ENCODE measurements around the gene HOXD3.

Gene HOXD3

GRCh38 chr2:176111846-176112374 is 45.2 kb upstream of the HOXD3 start:
- FAIRE-seq: no peak
- no peak for TF ChIP-seq CTCF (IDR thresholded peaks at IDR 0.05; ENCODE audit: insufficient read depth, missing control alignments)
- no peak for DNase-seq (ENCODE audit: insufficient read length, low spot score)

- FAIRE-seq: no peak
- TF ChIP-seq CTCF (IDR thresholded peaks at IDR 0.05; ENCODE audit: insufficient read depth, missing control alignments): no peak
- DNase-seq (ENCODE audit: insufficient read length, low spot score): no peak
These were observed 44.5 kb upstream of the HOXD3 start for GRCh38 chr2:176112375-176113302.

- DNase-seq (ENCODE audit: insufficient read length, low spot score): no peak
- TF ChIP-seq CTCF (IDR thresholded peaks at IDR 0.05; ENCODE audit: insufficient read depth, missing control alignments): no peak
These were observed 42.8 kb upstream of the HOXD3 start for GRCh38 chr2:176114120-176114929.

GRCh38 chr2:176114930-176115625 is 42.0 kb upstream of the HOXD3 start:
- FAIRE-seq (no peak), DNase-seq (ENCODE audit: insufficient read length, low spot score) (no peak)
- no peak for TF ChIP-seq CTCF (IDR thresholded peaks at IDR 0.05; ENCODE audit: insufficient read depth, missing control alignments)

More at GRCh38 chr2:176114120-176114929, 42.8 kb upstream of the HOXD3 start:
- FAIRE-seq: no peak

- no peak for TF ChIP-seq CTCF (IDR thresholded peaks at IDR 0.05; ENCODE audit: insufficient read depth, missing control alignments)
- DNase-seq (ENCODE audit: insufficient read length, low spot score): no peak
- no peak for FAIRE-seq
These were observed 41.0 kb upstream of the HOXD3 start, which contains the start of gene HOXD10 for GRCh38 chr2:176115883-176116813. Gene HOXD10 (plus strand): TSS chr2:176116778. CDS start chr2:176116834, 56 bp downstream.
